ENCODE measurements around the gene ARL6IP5.

Gene ARL6IP5

GRCh38 chr3:69103123-69103522, 18.4 kb downstream of the ARL6IP5 start:
- Histone ChIP-seq H3K4me1 (ENCODE audit: insufficient read depth, low read length, poor library complexity, severe bottlenecking) (no peaks in the 10 kb centered on the region), H3K79me2 (ENCODE audit: insufficient read depth, low read length) (peaks cover 28% of the 10 kb centered on the region), H3K4me3 (ENCODE audit: low read length, poor library complexity, severe bottlenecking) (no peak overlapping the region), H3K9ac (ENCODE audit: low read depth, low read length, poor library complexity, severe bottlenecking) (no peak overlapping the region), H3K27me3 (ENCODE audit: insufficient read depth, low read length, poor library complexity, severe bottlenecking) (no peaks in the 10 kb centered on the region), H3K9me3 (ENCODE audit: insufficient read depth, low read depth, low read length) (no peaks in the 10 kb centered on the region), H3K9me2 (replicated peaks; ENCODE audit: low read depth, low read length) (no peaks in the 10 kb centered on the region), H3K4me2 (ENCODE audit: low read depth, low read length, poor library complexity, severe bottlenecking) (no peak overlapping the region), H2AFZ (ENCODE audit: low read length) (no peak overlapping the region), H4K20me1 (ENCODE audit: insufficient read depth, low read length, poor library complexity, severe bottlenecking) (no peaks in the 10 kb centered on the region), H3K36me3 (ENCODE audit: insufficient read depth, low read length) (peaks cover 48% of the 10 kb centered on the region; the same call in 1 of the 2 replicates), H3F3A (ENCODE audit: low read depth) (no peaks in the 10 kb centered on the region)
- TF ChIP-seq CTCF (conservative IDR thresholded peaks at IDR 0.05; ENCODE audit: low read length) (no peak), EZH2phosphoT487 (IDR thresholded peaks at IDR 0.05; ENCODE audit: borderline replicate concordance) (no peak)

GRCh38 chr3:69104586-69104985, 19.8 kb downstream of the ARL6IP5 start:
- Histone ChIP-seq H3F3A (ENCODE audit: low read depth) (no peaks in the 10 kb centered on the region), H3K9ac (ENCODE audit: low read depth, low read length, poor library complexity, severe bottlenecking) (no peak overlapping the region), H3K4me3 (ENCODE audit: low read length, poor library complexity, severe bottlenecking) (no peak overlapping the region), H3K27me3 (ENCODE audit: insufficient read depth, low read length, poor library complexity, severe bottlenecking) (no peaks in the 10 kb centered on the region), H3K9me3 (ENCODE audit: insufficient read depth, low read depth, low read length) (no peaks in the 10 kb centered on the region), H3K36me3 (ENCODE audit: insufficient read depth, low read length) (peaks cover 48% of the 10 kb centered on the region; the same call in 1 of the 2 replicates), H4K20me1 (ENCODE audit: insufficient read depth, low read length, poor library complexity, severe bottlenecking) (no peaks in the 10 kb centered on the region), H3K9me2 (replicated peaks; ENCODE audit: low read depth, low read length) (no peaks in the 10 kb centered on the region), H3K4me1 (ENCODE audit: insufficient read depth, low read length, poor library complexity, severe bottlenecking) (no peaks in the 10 kb centered on the region), H3K79me2 (ENCODE audit: insufficient read depth, low read length) (peaks cover 16% of the 10 kb centered on the region), H2AFZ (ENCODE audit: low read length) (no peak overlapping the region), H3K4me2 (ENCODE audit: low read depth, low read length, poor library complexity, severe bottlenecking) (no peak overlapping the region)
- TF ChIP-seq CTCF (conservative IDR thresholded peaks at IDR 0.05; ENCODE audit: low read length) (no peak), EZH2phosphoT487 (IDR thresholded peaks at IDR 0.05; ENCODE audit: borderline replicate concordance) (no peak)

- no peak overlapping the region for H3K9ac ChIP-seq (ENCODE audit: low read depth, low read length, poor library complexity, severe bottlenecking)
- no peak overlapping the region for H3K4me2 ChIP-seq (ENCODE audit: low read depth, low read length, poor library complexity, severe bottlenecking)
- no peaks in the 10 kb centered on the region for H3K4me1 ChIP-seq (ENCODE audit: insufficient read depth, low read length, poor library complexity, severe bottlenecking)
These were observed 20.6 kb downstream of the ARL6IP5 start for GRCh38 chr3:69105320-69105719.

More at GRCh38 chr3:69105320-69105719, 20.6 kb downstream of the ARL6IP5 start:
- Histone ChIP-seq H4K20me1 (ENCODE audit: insufficient read depth, low read length, poor library complexity, severe bottlenecking) (no peaks in the 10 kb centered on the region), H3F3A (ENCODE audit: low read depth) (no peaks in the 10 kb centered on the region), H3K36me3 (ENCODE audit: insufficient read depth, low read length) (peaks cover 45% of the 10 kb centered on the region; the same call in 1 of the 2 replicates), H3K4me3 (ENCODE audit: low read length, poor library complexity, severe bottlenecking) (no peak overlapping the region), H3K27me3 (ENCODE audit: insufficient read depth, low read length, poor library complexity, severe bottlenecking) (no peaks in the 10 kb centered on the region), H3K9me3 (ENCODE audit: insufficient read depth, low read depth, low read length) (no peaks in the 10 kb centered on the region), H2AFZ (ENCODE audit: low read length) (no peak overlapping the region), H3K9me2 (replicated peaks; ENCODE audit: low read depth, low read length) (no peaks in the 10 kb centered on the region), H3K79me2 (ENCODE audit: insufficient read depth, low read length) (peaks cover 8% of the 10 kb centered on the region)
- TF ChIP-seq CTCF (conservative IDR thresholded peaks at IDR 0.05; ENCODE audit: low read length) (no peak), EZH2phosphoT487 (IDR thresholded peaks at IDR 0.05; ENCODE audit: borderline replicate concordance) (no peak)

Measured in Loucy (cell line).